HepG2 (cell line): Measurements from ENCODE around the gene AGER. TPM values are rescaled to one million over a fixed set of nuclear protein-coding genes. Genes with fewer than 3 reads are reported as not detected.
A peak's percentile ranks its signal among the peaks of the same experiment; 100 is the strongest.
"Not testable (repeated sequence)": the region's sequence is repeated elsewhere in the genome, so short reads cannot be mapped to it uniquely, and the experiment has no call there.

Source experiments
- ATAC-seq: fragments of 200-7000 bp; cut with Tn5 transposase; 3 replicates; pipeline ENCODE4 v1.9.1; 2020; ENCODE audit warnings: mild to moderate bottlenecking, moderate library complexity
- BruUV-seq: library from RNA; stranded (reverse); fragments of 400-500 nt; replicated peaks from 2 replicates; lab custom pipeline; 2021; lab: Mats Ljungman, UMichigan
- CTCF ChIA-PET: fragments of 300-600 bp; formaldehyde crosslinking; extraction: SDS; loops from one replicate; lab custom pipeline; 2021; ENCODE audit warnings: low total read pairs, inconsistent platforms, low intra/inter-chr PET ratio; lab: Yijun Ruan, JAX
- POLR2A ChIA-PET: fragments of 350-600 bp; sonication (Branson Sonifier 250); formaldehyde crosslinking; loops from one replicate; lab custom pipeline; 2020; ENCODE audit warnings: antibody characterized with exemption, inconsistent platforms; lab: Yijun Ruan, JAX
- DNase-seq: peaks from one replicate; pipeline ENCODE4 v3.0.0-alpha.2; 2015; ENCODE audit warnings: low spot score
- FAIRE-seq: peaks from 3 replicates; lab custom pipeline; 2011; peaks lifted over from hg19 to GRCh38; lab: Jason Lieb, UNC
- H2AFZ ChIP-seq: one replicate; pipeline ENCODE4 v1.6.1; 2011; ENCODE audit warnings: low read length, inconsistent platforms
- H3K27ac ChIP-seq: fragments of 300-600 bp; 3 replicates; pipeline ENCODE4 v1.8.0; 2011; ENCODE audit warnings: mixed run types, mild to moderate bottlenecking, mixed read lengths, low read length, inconsistent platforms; ENCODE audit not compliant: insufficient read depth; ENCODE audit errors: extremely low read length
- H3K27me3 ChIP-seq, 2 experiments: fragments of 200-600 bp in 1 of 2; 2 replicates in 1 of 2; 3 replicates in 1 of 2; pipeline versions ENCODE4 v1.6.0 to v1.8.0; 2011; ENCODE audit warnings: low read length in 2 of 2, mild to moderate bottlenecking in 2 of 2, moderate library complexity in 2 of 2, inconsistent platforms in 1 of 2; ENCODE audit not compliant: insufficient read depth in 2 of 2, control insufficient read depth in 1 of 2
- H3K36me3 ChIP-seq, 2 experiments: fragments of 200-600 bp in 1 of 2; replicated peaks in 1 of 2; 2 replicates in 1 of 2; 3 replicates in 1 of 2; pipeline versions ENCODE4 v1.5.1 to v1.8.0; 2011; ENCODE audit warnings: low read length in 2 of 2, inconsistent platforms in 1 of 2; ENCODE audit not compliant: insufficient read depth in 2 of 2, control insufficient read depth in 1 of 2
- H3K4me1 ChIP-seq: 2 replicates; pipeline ENCODE4 v1.5.1; 2012; ENCODE audit warnings: low read length, inconsistent platforms; ENCODE audit not compliant: insufficient read depth
- H3K4me2 ChIP-seq: 2 replicates; pipeline ENCODE4 v1.6.0; 2011; ENCODE audit warnings: low read depth, low read length, inconsistent platforms
- H3K4me3 ChIP-seq, 3 experiments: fragments of 200-600 bp in 1 of 3; sonication (generic), shearing (Covaris generic) in 1 of 3; replicated peaks in 1 of 3; 2 replicates each; pipeline ENCODE4 v1.5.1; 2011 to 2016; ENCODE audit warnings: low read length in 3 of 3, inconsistent platforms in 2 of 3, low read depth in 2 of 3, mild to moderate bottlenecking in 2 of 3, control low read depth in 1 of 3, mixed read lengths in 1 of 3; ENCODE audit not compliant: insufficient read depth in 1 of 3
- H3K79me2 ChIP-seq: one replicate; pipeline ENCODE4 v1.6.1; 2011; ENCODE audit warnings: low read length, inconsistent platforms; ENCODE audit not compliant: insufficient read depth
- H3K9ac ChIP-seq: 2 replicates; pipeline ENCODE4 v1.6.0; 2011; ENCODE audit warnings: mild to moderate bottlenecking, low read depth, low read length, inconsistent platforms; ENCODE audit not compliant: insufficient read depth
- H3K9me3 ChIP-seq: 2 replicates; pipeline ENCODE4 v1.5.1; 2012; ENCODE audit warnings: mild to moderate bottlenecking, low read length
- H4K20me1 ChIP-seq: 2 replicates; pipeline ENCODE4 v1.6.0; 2011; ENCODE audit warnings: inconsistent platforms, mild to moderate bottlenecking, low read length, moderate library complexity; ENCODE audit not compliant: insufficient read depth
- CCDC6 ChIP-seq: sonication (generic); formaldehyde crosslinking; IDR thresholded peaks from 2 replicates; pipeline ENCODE4 v1.8.1; 2022; ENCODE audit warnings: mild to moderate bottlenecking, missing genetic modification reagents, moderate library complexity
- ESRRA ChIP-seq: sonication (generic); formaldehyde crosslinking; IDR thresholded peaks from 2 replicates; pipeline ENCODE4 v1.5.1; 2020; ENCODE audit warnings: mild to moderate bottlenecking, low read depth, missing genetic modification reagents
- KLF13 ChIP-seq: sonication (generic); formaldehyde crosslinking; IDR thresholded peaks from 2 replicates; pipeline ENCODE4 v1.4.0; 2020; ENCODE audit warnings: mild to moderate bottlenecking, missing genetic modification reagents
- MAZ ChIP-seq, 2 experiments: sonication (generic) in 1 of 2; formaldehyde crosslinking in 1 of 2; IDR thresholded peaks; 2 replicates each; pipeline versions ENCODE4 v1.5.0 to v1.6.1; 2012 to 2020; ENCODE audit warnings: low read depth in 2 of 2, mild to moderate bottlenecking in 2 of 2, borderline replicate concordance in 1 of 2, improper control_type of control experiment in 1 of 2, low read length in 1 of 2, missing genetic modification reagents in 1 of 2, moderate library complexity in 1 of 2
- MYNN ChIP-seq: sonication (generic); formaldehyde crosslinking; IDR thresholded peaks from 2 replicates; pipeline ENCODE4 v1.4.0; 2020; ENCODE audit warnings: mild to moderate bottlenecking, low read depth, missing genetic modification reagents
- RBM39 ChIP-seq: fragments of 200-400 bp; formaldehyde crosslinking; IDR thresholded peaks from one replicate; pipeline ENCODE4 v1.6.1; 2018; ENCODE audit warnings: antibody characterized with exemption, mild to moderate bottlenecking, low read depth, low read length; ENCODE audit not compliant: poor library complexity, severe bottlenecking
- ZNF232 ChIP-seq: sonication (generic); formaldehyde crosslinking; IDR thresholded peaks from 2 replicates; pipeline ENCODE4 v1.4.0; 2020; ENCODE audit warnings: missing genetic modification reagents, borderline replicate concordance
- ZNF530 ChIP-seq: sonication (generic); formaldehyde crosslinking; IDR thresholded peaks from 2 replicates; pipeline ENCODE4 v1.5.0; 2020; ENCODE audit warnings: low read depth, mild to moderate bottlenecking, missing genetic modification reagents
- ZNF782 ChIP-seq: sonication (generic); formaldehyde crosslinking; IDR thresholded peaks from 2 replicates; pipeline ENCODE4 v1.4.0; 2020; ENCODE audit warnings: missing genetic modification reagents, mild to moderate bottlenecking, borderline replicate concordance
- ZNF83 ChIP-seq: sonication (generic); formaldehyde crosslinking; IDR thresholded peaks from 2 replicates; pipeline ENCODE4 v1.4.0; 2020; ENCODE audit warnings: missing genetic modification reagents, mild to moderate bottlenecking, borderline replicate concordance
- ZSCAN25 ChIP-seq: sonication (generic); formaldehyde crosslinking; IDR thresholded peaks from 2 replicates; pipeline ENCODE4 v1.8.0; 2022; ENCODE audit warnings: mild to moderate bottlenecking, missing genetic modification reagents
- WGBS: methylation state at CpG from one replicate; pipeline ENCODE4 v1.1.6; 2017; ENCODE audit warnings: low lambda C conversion rate; 5-methylcytosine and 5-hydroxymethylcytosine counted together
- in situ Hi-C: cut with HindIII; loops from 2 replicates; pipeline ENCODE4 v1.10.0; 2017; ENCODE audit warnings: low pct_unique_long_range_greater_than_20kb; ENCODE audit not compliant: extremely low pct_ligation_motif_present
- intact Hi-C: fragments of 100-400 bp; cut with micrococcal nuclease; formaldehyde crosslinking; loops from one replicate; pipeline ENCODE4 v1.10.0; 2022; ENCODE audit not compliant: unreplicated experiment
- polyA plus RNA-seq, 8 experiments: library from polyadenylated mRNA; depleted of rRNA in 3 of 8; stranded (reverse) in 7 of 8; unstranded in 1 of 8; fragments of >200 nt; fragmentation: Illumina TruSeq in 4 of 8; extraction: Trizol in 4 of 8; gene quantifications; 2 replicates each; pipeline versions ENCODE4 v1.2.1 to v1.2.3, GENCODE V29; 2011 to 2016; ENCODE audit warnings: low read depth in 4 of 8, missing spikeins in 1 of 8, mixed read lengths in 1 of 8; ENCODE audit not compliant: insufficient read depth in 1 of 8
- total RNA-seq, 5 experiments: library from RNA; depleted of rRNA; stranded (reverse); fragments of >200 nt; fragmentation: Illumina TruSeq; extraction: Trizol; gene quantifications; 2 replicates each; pipeline ENCODE4 v1.2.3, GENCODE V29; 2016; ENCODE audit warnings: low read depth in 1 of 5

Gene AGER
- total and polyA plus RNA-seq, 2 of the 13 experiments (the other 11 are each of a cell fraction or from before 2014, with no cell fraction given), result 1.9 to 5.1 TPM

DNA sequence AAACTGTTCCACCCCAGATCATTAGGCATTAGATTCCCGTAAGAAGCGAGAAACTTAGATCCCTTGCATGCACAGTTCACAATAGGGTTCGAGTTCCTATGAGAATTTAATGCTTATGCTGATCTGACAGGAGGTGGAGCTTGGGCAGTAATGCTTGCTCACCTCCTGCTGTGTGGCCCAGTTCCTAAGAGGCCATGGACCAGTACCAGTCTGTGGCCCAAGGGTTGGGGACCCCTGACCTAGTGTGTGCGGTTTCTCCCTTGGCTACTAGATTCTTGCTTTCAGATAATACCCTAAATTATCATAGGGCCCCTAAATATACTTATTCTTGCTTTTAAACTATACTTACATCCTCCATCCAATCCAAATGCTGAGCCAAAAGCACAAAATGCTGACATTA, 10.3 kb upstream of the AGER start:
- ATAC-seq, result no peak
- BruUV-seq, result no TSS peak
- ChIA-PET POLR2A (interaction anchor here (1.8 to 2.0 kb wide), 2 partner anchors 12 to 16 kb away, joined by 18 to 82 read pairs; partner anchors contain the start of genes AGPAT1 and RNF5), CTCF (interaction anchor here (1.7 kb wide), 1 partner anchor 75 kb away, joined by 11 read pairs; no protein-coding TSS in a partner anchor)
- Histone ChIP-seq H3K9ac (no peak overlapping the region), H2AFZ (no peak overlapping the region), H3K4me1 (peaks cover 56% of the 10 kb centered on the region), H3K79me2 (peaks cover 8% of the 10 kb centered on the region), H3K27me3 (no peaks in the 10 kb centered on the region; a peak in 1 of 5 replicates), H4K20me1 (no peaks in the 10 kb centered on the region), H3K27ac (no peak overlapping the region), H3K36me3 (no peaks in the 10 kb centered on the region), H3K9me3 (no peaks in the 10 kb centered on the region), H3K4me2 (peak overlapping the region; percentile 93; the same call in 1 of the 2 replicates), H3K4me3 (no peak overlapping the region)
- FAIRE-seq, result no peak
- 88% methylated on average over 4 of the region's 4 CpGs for WGBS
- in situ Hi-C loops, result loop anchor here (5.0 kb wide), 1 partner anchor 778 kb away; no protein-coding TSS in a partner anchor
- TF ChIP-seq ZNF232 (CRISPR knock-in tag), result no peak
- TF ChIP-seq ESRRA (CRISPR knock-in tag), result no peak
- TF ChIP-seq CCDC6 (CRISPR knock-in tag), result no peak
- no peak for TF ChIP-seq ZNF782
- TF ChIP-seq ZSCAN25 (CRISPR knock-in tag), result no peak
- no peak for TF ChIP-seq RBM39
- no peak for TF ChIP-seq KLF13 (CRISPR knock-in tag)
- TF ChIP-seq MYNN (CRISPR knock-in tag), result no peak
- no peak for TF ChIP-seq ZNF530
- no peak for TF ChIP-seq MAZ (IDR thresholded peaks at IDR 0.05; ENCODE audit: borderline replicate concordance, low read depth, low read length)
- TF ChIP-seq MAZ (CRISPR knock-in tag; IDR thresholded peaks at IDR 0.05; ENCODE audit: low read depth), result no peak
- no peak for TF ChIP-seq ZNF83 (CRISPR knock-in tag)
- no peak for DNase-seq
- intact Hi-C loops, result no loop called here

- CTCF ChIA-PET, result not testable (repeated sequence)
Measured at GRCh38 chr6:32193096-32193495, 9.0 kb upstream of the AGER start.

More at GRCh38 chr6:32193096-32193495, 9.0 kb upstream of the AGER start:
- Histone ChIP-seq H3K4me1 (peaks cover 66% of the 10 kb centered on the region), H3K79me2 (peaks cover 15% of the 10 kb centered on the region), H3K4me3 (peak overlapping the region in 1 of 3 experiments; percentile 42; a peak in 1 of 6 replicates), H3K4me2 (peak overlapping the region; percentile 33)
- H2AFZ ChIP-seq, H3K27me3 ChIP-seq, intact Hi-C loops, DNase-seq, FAIRE-seq, H4K20me1 ChIP-seq, H3K27ac ChIP-seq, H3K9ac ChIP-seq, ATAC-seq, BruUV-seq, H3K9me3 ChIP-seq, H3K36me3 ChIP-seq: not testable (repeated sequence)
- WGBS, result 79% methylated on average over 13 of the region's 13 CpGs
- in situ Hi-C loops, result loop anchor here (5.0 kb wide), 1 partner anchor 779 kb away; no protein-coding TSS in a partner anchor
- POLR2A ChIA-PET, result interaction anchor here (1.2 to 1.3 kb wide), 3 partner anchors 10 to 779 kb away, joined by 6 to 8 read pairs (median 7); partner anchors contain the start of gene AGPAT1
